ENCODE measurements around the gene LTBR. TPM values are rescaled to one million over a fixed set of nuclear protein-coding genes. Genes with fewer than 3 reads are reported as not detected.

LTBR gene
- total and polyA plus RNA-seq, 4 donors, result 15.8 to 138 (median 89.0) TPM

DNA sequence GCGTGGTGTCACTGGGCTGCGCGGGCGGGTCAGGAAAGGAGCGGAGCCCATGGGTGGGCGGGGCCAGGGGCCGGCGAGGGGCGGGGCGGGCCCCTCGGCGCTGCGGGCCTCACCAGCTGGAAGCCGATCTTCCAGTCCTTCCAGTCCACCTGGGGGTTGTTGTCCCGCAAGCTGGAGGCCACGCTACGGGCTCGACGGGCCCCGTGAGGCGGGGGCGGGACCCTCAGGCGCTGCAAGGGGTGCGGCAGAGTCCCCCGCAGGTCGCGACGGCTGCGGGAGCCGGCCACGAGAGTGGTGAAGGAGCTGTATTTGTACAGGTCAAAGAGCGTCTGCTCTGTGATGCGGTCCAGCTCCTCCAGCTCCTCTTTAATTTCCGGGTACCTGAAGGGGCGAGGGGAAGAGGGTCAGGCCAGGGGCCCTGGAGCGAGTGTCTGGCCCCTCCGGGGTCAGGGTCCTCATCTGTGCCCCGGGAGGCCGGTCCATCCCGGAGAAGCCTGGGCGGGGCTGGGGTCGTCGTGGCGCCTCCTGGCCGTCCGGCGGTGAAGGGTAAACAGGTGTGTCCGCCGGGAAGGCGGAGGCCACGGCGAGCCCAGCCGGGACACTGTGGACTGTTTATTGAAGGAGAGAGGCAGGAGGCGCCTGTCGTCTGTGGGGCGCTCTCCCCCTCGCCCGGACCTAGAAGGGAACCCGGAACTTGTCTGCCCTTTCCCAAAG lies 20.5 kb upstream of the LTBR start (continued):
- TF ChIP-seq, protein P1, sequence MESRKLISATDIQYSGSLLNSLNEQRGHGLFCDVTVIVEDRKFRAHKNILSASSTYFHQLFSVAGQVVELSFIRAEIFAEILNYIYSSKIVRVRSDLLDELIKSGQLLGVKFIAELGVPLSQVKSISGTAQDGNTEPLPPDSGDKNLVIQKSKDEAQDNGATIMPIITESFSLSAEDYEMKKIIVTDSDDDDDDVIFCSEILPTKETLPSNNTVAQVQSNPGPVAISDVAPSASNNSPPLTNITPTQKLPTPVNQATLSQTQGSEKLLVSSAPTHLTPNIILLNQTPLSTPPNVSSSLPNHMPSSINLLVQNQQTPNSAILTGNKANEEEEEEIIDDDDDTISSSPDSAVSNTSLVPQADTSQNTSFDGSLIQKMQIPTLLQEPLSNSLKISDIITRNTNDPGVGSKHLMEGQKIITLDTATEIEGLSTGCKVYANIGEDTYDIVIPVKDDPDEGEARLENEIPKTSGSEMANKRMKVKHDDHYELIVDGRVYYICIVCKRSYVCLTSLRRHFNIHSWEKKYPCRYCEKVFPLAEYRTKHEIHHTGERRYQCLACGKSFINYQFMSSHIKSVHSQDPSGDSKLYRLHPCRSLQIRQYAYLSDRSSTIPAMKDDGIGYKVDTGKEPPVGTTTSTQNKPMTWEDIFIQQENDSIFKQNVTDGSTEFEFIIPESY (IDR thresholded peaks at IDR 0.05), result no peak
- peak; percentile 39 for TF ChIP-seq YY1 (IDR thresholded peaks at IDR 0.05)
- TF ChIP-seq FOXA1 (IDR thresholded peaks at IDR 0.05), result no peak

GRCh38 chr12:6364044-6364374 lies 20.0 kb upstream of the LTBR start:
- Histone ChIP-seq H3K9ac (ENCODE audit: low read depth in 1 of 2, low read length in 2 of 2) (peak overlapping the region; percentile 52 to 93), H3K27ac (ENCODE audit: low read depth in 1 of 2, low read length in 2 of 2) (peak overlapping the region; percentile 92 to 94), H3K4me1 (ENCODE audit: control insufficient read depth in 4 of 4, insufficient read depth in 4 of 4, low read length in 3 of 4) (peaks cover 13 to 50% (median 39%) of the 10 kb centered on the region in 4 donors), H3K9me3 (ENCODE audit: control insufficient read depth in 4 of 4, low read length in 3 of 4) (no peaks in the 10 kb centered on the region), H3K36me3 (ENCODE audit: control insufficient read depth in 4 of 4, insufficient read depth in 3 of 4, low read depth in 1 of 4, low read length in 3 of 4) (no peaks in the 10 kb centered on the region), H3K4me3 (ENCODE audit: low read depth in 1 of 3, low read length in 3 of 3) (peak overlapping the region; percentile 57 to 76 (median 69)), H3K27me3 (ENCODE audit: control insufficient read depth in 4 of 4, insufficient read depth in 4 of 4, low read length in 3 of 4) (no peaks in the 10 kb centered on the region)
- 10% methylated on average over 15 of the region's 15 CpGs for WGBS
- TF ChIP-seq NR2F2 (IDR thresholded peaks at IDR 0.05) (peak; percentile 34), JUND (IDR thresholded peaks at IDR 0.05) (no peak), TAF1 (conservative IDR thresholded peaks at IDR 0.05) (no peak), HNF4A (conservative IDR thresholded peaks at IDR 0.05) (peak in 1 of 2 donors; percentile 18), SP1 (IDR thresholded peaks at IDR 0.05) (no peak), CTCF (IDR thresholded peaks at IDR 0.05; ENCODE audit: low read depth, low read length, missing input control) (no peak), YY1 (IDR thresholded peaks at IDR 0.05) (no peak), RXRA (IDR thresholded peaks at IDR 0.05) (peak; percentile 58 to 79), FOXA1 (IDR thresholded peaks at IDR 0.05) (no peak)
- TF ChIP-seq, protein P2, sequence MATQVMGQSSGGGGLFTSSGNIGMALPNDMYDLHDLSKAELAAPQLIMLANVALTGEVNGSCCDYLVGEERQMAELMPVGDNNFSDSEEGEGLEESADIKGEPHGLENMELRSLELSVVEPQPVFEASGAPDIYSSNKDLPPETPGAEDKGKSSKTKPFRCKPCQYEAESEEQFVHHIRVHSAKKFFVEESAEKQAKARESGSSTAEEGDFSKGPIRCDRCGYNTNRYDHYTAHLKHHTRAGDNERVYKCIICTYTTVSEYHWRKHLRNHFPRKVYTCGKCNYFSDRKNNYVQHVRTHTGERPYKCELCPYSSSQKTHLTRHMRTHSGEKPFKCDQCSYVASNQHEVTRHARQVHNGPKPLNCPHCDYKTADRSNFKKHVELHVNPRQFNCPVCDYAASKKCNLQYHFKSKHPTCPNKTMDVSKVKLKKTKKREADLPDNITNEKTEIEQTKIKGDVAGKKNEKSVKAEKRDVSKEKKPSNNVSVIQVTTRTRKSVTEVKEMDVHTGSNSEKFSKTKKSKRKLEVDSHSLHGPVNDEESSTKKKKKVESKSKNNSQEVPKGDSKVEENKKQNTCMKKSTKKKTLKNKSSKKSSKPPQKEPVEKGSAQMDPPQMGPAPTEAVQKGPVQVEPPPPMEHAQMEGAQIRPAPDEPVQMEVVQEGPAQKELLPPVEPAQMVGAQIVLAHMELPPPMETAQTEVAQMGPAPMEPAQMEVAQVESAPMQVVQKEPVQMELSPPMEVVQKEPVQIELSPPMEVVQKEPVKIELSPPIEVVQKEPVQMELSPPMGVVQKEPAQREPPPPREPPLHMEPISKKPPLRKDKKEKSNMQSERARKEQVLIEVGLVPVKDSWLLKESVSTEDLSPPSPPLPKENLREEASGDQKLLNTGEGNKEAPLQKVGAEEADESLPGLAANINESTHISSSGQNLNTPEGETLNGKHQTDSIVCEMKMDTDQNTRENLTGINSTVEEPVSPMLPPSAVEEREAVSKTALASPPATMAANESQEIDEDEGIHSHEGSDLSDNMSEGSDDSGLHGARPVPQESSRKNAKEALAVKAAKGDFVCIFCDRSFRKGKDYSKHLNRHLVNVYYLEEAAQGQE (IDR thresholded peaks at IDR 0.05), result no peak
- TF ChIP-seq, protein P1 (IDR thresholded peaks at IDR 0.05), result no peak
- DNase-seq (ENCODE audit: low spot score), result no peak
